GM18505 (cell line): ENCODE results near the gene FNBP1.
"Not testable (repeated sequence)": the region's sequence is repeated elsewhere in the genome, so short reads cannot be mapped to it uniquely, and the experiment has no call there.

ENCODE experiments used
- ATAC-seq: cut with Tn5 transposase; IDR thresholded peaks from one replicate; pipeline ENCODE4 v1.9.1; 2021; ENCODE audit not compliant: unreplicated experiment
- POLR2A ChIP-seq: IDR thresholded peaks from 4 replicates; pipeline ENCODE4 v1.6.1; 2011; ENCODE audit warnings: borderline replicate concordance; ENCODE audit not compliant: insufficient read depth, insufficient read length; ENCODE audit errors: extremely low read depth

Gene FNBP1

DNA sequence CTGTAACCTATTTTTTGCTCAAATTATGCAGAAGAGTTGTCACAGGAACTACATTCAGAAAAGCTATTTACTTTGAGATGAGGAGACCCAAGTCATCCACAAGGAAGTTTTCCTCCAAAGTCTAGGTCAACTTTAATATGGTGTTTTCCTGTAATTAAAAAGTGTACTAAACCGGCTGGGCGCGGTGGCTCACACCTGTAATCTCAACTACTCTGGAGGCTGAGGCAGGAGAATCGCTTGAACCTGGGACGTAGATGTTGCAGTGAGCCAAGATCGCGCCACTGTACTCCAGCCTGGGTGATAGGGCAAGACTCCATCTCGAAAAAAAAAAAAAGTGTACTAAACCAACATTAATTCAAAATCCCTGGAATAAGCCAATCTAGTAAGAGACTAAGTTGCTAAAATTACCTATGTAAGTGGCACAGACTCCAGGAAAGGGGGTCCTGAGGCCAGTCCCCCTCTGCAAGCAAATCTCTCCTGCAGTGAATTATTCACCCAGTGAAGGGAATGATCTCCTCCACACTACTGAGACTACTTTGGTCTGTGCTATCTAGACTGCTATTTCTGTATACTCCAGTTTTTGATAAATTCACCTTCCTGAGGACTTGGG is 38.9 kb downstream of the FNBP1 start:
- no peak for ATAC-seq
- no peak for TF ChIP-seq POLR2A

DNA sequence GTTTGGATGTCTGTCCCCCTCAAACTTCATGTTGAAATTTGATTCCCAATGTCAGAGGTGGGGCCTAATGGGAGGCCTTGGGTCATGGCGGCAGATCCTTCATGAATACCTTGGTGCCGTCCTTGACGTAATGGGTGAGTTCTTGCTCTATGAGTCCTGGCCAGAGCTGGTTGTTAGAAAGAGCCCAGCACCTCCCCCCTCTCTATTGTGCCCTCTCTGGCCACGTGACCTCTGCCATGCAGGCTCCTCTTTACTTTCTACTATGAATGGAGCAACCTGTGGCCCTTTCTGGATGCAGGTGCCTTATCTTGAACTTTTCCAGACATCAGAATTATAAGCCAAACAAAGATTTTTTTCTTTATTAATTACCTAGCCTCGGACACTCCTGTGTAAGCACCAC is 40.7 kb downstream of the FNBP1 start:
- ATAC-seq, result no peak
- TF ChIP-seq POLR2A, result no peak

DNA sequence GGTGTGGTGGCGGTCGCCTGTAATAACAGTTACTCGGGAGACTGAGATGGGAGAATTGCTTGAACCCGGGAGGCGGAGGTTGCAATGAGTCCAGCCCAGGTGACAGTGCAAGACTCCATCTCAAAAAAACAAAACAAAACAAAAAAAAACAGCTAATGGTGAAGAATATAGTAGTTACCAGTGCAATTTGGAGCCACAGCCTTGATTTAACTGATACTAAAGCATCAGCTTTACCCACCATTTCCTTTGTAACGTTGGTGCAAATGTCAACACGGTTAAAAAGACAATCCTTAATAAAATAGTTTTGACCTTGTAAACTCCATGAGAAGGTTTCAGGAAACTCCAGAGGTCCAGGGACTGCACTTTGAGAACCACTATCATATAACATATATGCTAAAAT is 41.8 kb downstream of the FNBP1 start:
- no peak for TF ChIP-seq POLR2A
- ATAC-seq, result no peak

DNA sequence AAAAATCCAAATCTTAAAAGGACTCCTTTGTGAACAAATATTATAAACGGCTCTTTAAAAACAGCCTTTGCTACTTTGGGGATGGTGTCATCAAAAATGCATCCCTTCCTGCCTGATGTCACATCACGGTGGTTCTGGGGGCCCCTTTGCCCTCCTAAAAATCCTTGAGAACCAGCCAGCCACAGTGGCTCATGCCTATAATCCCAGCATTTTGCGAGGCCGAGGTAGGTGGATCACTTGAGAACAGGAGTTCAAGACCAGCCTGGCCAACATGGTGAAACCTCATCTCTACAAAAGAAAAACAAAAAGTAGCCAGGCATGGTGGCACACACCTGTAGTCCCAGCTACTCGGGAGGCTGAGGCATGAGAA is 43.9 kb downstream of the FNBP1 start:
- peak; percentile 12 for TF ChIP-seq POLR2A
- no peak for ATAC-seq

DNA sequence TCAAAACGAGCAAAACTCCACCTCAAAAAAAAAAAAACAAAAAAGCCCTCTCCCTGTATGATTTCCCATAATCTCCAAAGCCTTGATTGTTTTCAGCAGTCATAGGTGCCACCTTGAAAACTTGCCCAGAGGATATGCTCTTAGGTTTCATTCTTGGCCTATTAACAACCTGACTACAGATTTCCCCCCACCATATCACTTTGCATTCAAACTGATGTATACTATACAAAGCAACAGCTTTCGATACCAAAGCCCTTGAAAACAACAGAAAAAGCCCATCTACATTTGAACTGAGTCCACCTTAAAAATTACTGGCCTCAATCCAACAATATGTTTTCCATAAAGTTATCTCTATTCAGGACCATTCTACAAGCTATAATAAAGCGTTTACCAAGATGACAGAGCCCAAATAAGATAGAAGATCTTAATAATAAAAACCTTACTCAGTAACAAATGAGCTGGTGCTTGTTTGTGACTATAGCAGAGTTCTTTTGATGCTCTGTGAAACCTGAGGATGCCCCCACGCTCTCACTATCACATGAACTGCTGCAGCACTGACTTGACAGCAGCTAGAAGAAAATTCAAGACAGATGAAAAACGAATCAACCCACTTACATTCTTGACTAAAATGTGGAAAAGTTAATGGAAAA is 44.4 kb downstream of the FNBP1 start:
- TF ChIP-seq POLR2A, result no peak
- ATAC-seq, result no peak

DNA sequence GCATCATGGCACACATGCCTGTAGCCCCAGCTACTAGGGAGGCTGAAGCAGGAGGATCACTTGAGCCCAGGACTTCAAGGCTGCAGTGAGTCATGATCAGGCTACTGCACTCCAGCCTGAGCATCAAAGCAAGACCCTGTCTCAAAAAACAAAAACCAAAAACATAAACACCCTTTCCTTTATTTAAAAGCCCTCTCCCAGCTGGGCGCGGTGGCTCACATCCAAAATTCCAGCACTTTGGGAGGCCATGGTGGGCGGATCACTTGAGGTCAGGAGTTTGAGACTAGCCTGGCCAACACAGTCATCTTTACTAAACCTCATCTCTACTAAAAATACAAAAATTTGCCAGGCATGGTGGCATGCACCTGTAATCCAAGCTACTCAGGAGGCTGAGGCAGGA is 45.3 kb downstream of the FNBP1 start:
- ATAC-seq, result not testable (repeated sequence)

DNA sequence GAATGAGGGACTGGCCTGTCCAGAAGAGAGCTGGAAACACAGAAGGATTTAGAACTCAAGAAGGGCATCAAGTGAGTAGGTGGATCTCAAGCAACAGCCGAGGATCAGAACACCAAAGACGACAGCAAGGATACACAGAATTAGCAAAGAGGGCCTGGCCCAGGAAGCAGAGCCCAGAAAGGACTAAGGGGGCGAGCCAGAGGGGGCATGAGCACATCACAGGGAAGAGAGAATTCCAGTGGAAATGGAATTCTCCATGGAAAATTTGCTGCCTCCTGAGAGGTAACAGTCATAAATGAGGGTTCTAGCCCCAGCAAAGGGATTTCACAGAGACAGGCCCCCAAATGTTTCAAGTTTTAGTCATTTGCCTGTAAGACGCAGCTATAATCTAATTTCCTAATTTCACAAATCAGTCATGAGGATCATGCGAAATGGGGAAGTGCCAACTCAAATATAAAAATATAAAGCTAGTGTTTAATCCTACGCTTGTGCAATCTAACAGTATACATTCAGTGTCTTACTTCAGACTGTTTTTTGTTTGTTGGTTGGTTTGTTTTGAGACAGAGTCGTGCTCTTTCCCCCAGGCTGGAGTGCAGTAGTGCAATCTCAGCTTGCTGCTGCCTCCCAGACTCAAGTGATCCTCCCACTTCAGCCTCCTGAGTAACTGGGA is 46.7 kb downstream of the FNBP1 start:
- ATAC-seq, result no peak
- TF ChIP-seq POLR2A, result no peak

DNA sequence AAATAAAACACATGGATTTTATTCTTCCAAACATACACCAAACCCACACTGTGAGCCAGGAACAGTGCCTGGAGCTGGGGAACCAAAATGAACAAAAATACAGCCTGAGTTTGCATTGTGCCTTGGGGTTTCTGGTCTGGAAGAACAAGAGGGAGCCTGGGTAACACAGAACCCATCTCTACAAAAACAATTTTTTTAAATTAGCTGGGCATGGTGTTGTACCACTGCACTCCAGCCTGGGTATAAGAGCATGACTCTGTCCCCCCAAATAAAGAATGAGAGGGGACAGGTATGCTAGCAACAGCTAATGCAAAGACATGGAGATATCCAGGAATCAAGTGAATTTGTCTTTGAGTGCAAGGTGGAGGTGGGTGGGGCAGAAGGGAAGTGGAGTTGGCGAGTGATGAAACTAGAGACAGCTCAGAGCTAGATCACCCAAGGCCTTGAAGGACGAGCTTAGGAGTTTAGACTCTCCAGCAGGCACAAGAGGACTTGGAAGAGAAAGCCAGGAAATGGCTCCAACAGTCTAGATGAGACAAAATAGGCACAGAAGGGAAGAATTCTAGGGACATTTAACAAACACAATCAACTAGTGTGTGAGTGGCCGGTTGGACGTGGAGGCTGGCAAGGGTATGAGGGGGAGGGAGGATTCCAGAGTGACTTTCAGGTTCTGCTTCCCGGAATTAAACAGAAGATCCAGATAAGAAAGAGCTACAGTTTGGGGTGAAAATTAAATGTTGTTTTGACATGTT is 47.4 kb downstream of the FNBP1 start:
- TF ChIP-seq POLR2A, result no peak
- ATAC-seq, result no peak

DNA sequence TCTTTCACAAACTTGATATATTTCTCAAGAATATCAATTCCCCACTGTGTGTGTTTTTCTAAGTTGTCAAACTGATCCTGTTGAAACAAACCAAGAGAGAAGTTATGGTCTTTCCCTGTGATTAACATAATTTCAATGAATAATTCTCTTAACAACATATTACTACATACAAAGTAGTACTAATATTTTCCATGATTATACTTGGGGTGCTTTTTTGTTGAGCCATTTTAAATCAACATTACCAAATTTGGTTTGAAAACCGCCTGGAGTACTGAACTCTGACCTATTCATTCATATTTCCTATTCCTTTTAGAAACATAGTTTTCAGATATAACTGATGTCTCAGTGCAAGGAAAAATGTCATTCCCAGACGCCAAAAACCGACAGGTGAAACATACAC is 48.1 kb downstream of the FNBP1 start:
- TF ChIP-seq POLR2A, result peak; percentile 19
- no peak for ATAC-seq

DNA sequence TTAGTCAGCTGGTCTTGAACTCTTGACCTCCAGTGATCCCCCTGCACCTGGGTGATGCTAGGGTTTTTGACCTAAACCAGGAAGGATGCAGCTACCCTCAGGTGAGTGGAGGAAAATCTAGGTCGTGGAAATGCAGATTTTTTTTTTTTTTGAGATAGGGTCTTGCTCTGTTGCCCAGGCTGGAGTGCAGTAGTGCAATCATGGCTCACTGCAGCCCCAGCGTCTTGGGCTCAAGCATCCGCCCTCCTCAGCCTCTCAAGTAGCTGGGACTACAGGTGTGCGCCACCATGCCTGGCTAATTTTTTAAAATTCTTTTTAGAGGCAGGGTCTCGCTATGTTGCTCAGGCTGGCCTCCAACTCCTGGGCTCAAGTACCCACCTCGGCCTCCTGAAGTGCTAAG is 51.9 kb downstream of the FNBP1 start:
- ATAC-seq, result not testable (repeated sequence)

DNA sequence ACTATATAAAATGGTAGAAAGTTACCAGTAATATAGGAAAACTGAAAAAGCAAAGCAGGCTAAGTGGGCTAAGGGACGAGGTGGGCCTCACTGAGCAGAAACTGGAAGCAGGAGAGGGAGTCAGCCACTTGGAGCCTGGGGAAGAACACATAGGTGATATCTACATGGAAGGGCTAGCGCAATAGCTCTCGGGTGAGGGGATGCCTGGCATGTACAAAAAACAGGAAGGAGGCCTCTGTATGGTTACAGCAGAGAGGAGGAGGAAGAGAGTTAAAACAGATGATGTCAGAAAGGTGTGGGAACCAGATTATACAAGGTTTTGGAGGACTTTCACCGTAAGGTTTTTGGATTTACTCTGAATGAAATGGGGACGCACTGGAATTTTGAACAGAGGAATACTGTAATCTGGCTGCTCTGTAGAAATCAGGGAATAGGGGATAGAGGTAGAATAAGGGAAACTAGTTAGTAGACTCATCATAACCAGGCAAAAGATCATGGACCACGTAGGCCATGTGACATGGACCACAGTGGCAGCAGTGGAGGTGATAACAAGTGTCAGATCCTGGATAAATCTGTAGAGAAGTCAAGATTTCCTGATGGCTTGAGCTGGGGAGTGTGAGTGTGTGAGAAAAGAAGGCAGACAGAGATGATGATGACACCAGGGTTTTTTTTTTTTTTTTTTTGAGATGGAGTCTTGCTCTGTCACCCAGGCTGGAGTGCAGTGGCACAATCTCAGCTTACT is 52.5 kb downstream of the FNBP1 start:
- no peak for ATAC-seq
- TF ChIP-seq POLR2A, result peak; percentile 35

DNA sequence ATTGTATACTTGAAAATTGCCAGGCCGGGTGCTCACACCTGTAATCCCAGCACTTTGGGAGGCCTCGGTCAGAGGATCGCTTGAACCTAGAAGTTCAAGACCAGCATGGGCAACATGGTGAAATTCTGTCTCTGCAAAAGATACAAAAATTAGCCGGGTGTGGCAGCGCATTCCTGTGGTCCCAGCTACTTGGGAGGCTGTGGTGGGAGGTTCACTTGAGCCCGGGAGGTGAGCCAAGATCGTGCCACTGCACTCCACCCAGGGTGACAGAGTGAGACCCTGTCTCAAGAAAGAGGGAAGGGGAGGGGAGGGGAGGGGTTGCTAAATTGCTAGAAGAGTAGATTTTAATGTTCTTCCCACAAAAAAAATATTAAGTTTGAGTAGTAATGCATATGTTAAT is 53.2 kb downstream of the FNBP1 start:
- TF ChIP-seq POLR2A, result peak; percentile 2
- ATAC-seq, result no peak

DNA sequence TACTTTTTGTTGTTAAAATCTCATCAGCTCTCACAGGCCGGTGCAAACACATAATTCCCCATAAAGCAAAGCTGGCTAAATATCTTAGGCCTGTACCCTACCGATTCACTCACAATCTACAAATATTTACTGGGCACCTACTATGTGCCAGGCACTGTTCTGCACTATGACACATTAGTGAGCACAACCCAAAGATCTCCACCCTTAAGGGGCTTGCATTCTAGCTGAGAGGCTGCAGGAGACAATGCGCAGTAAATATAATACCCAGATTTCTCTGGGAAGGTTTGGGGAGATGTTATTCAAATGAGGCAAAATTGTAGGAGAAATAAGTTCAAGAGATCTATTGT is 53.7 kb downstream of the FNBP1 start:
- no peak for ATAC-seq
- no peak for TF ChIP-seq POLR2A
